ENCODE measurements around the gene SELENOF.

The SELENOF gene

GRCh38 chr1:86913896-86914600 is at the start of gene SELENOF:
TSS of gene SELENOF (minus strand) at chr1:86914126. CDS start at chr1:86914111, 15 bp downstream.
- DNase-seq, result peak; percentile 100
- no peak for TF ChIP-seq GATA1 (IDR thresholded peaks at IDR 0.05; ENCODE audit: low read depth, low read length)
- peak; percentile 91 for TF ChIP-seq POLR2A (IDR thresholded peaks at IDR 0.05; ENCODE audit: low read length)

GRCh38 chr1:86960548-86960947 is 46.6 kb upstream of the SELENOF start:
- TF ChIP-seq GATA1 (IDR thresholded peaks at IDR 0.05; ENCODE audit: low read depth, low read length) (no peak), POLR2A (IDR thresholded peaks at IDR 0.05; ENCODE audit: low read length) (no peak)
- DNase-seq, result no peak

GRCh38 chr1:86957221-86957620 is 43.3 kb upstream of the SELENOF start:
- no peak for DNase-seq
- no peak for TF ChIP-seq POLR2A (IDR thresholded peaks at IDR 0.05; ENCODE audit: low read length)

- DNase-seq, result no peak
- TF ChIP-seq POLR2A (IDR thresholded peaks at IDR 0.05; ENCODE audit: low read length) (no peak), GATA1 (IDR thresholded peaks at IDR 0.05; ENCODE audit: low read depth, low read length) (no peak)
These were observed 42.3 kb upstream of the SELENOF start for GRCh38 chr1:86956221-86956620.

- no peak for TF ChIP-seq GATA1 (IDR thresholded peaks at IDR 0.05; ENCODE audit: low read depth, low read length)
- TF ChIP-seq POLR2A (IDR thresholded peaks at IDR 0.05; ENCODE audit: low read length), result no peak
- no peak for DNase-seq
These were observed 41.8 kb upstream of the SELENOF start for GRCh38 chr1:86955678-86956077.

- TF ChIP-seq POLR2A (IDR thresholded peaks at IDR 0.05; ENCODE audit: low read length) (no peak), GATA1 (IDR thresholded peaks at IDR 0.05; ENCODE audit: low read depth, low read length) (no peak)
- DNase-seq, result peak in 1 of 2 experiments; percentile 10
These were observed 39.2 kb upstream of the SELENOF start for GRCh38 chr1:86953167-86953566.

GRCh38 chr1:86951430-86951829 is 37.5 kb upstream of the SELENOF start:
- DNase-seq, result no peak
- TF ChIP-seq POLR2A (IDR thresholded peaks at IDR 0.05; ENCODE audit: low read length), result no peak
- TF ChIP-seq GATA1 (IDR thresholded peaks at IDR 0.05; ENCODE audit: low read depth, low read length), result no peak

- no peak for DNase-seq
- TF ChIP-seq POLR2A (IDR thresholded peaks at IDR 0.05; ENCODE audit: low read length) (no peak), GATA1 (IDR thresholded peaks at IDR 0.05; ENCODE audit: low read depth, low read length) (no peak)
These were observed 36.9 kb upstream of the SELENOF start for GRCh38 chr1:86950712-86951419.

GRCh38 chr1:86948212-86948611 is 34.3 kb upstream of the SELENOF start:
- no peak for TF ChIP-seq POLR2A (IDR thresholded peaks at IDR 0.05; ENCODE audit: low read length)
- no peak for TF ChIP-seq GATA1 (IDR thresholded peaks at IDR 0.05; ENCODE audit: low read depth, low read length)
- no peak for DNase-seq

GRCh38 chr1:86942743-86943142 is 28.8 kb upstream of the SELENOF start:
- peak in 1 of 2 experiments; percentile 5 for DNase-seq
- TF ChIP-seq POLR2A (IDR thresholded peaks at IDR 0.05; ENCODE audit: low read length) (no peak), GATA1 (IDR thresholded peaks at IDR 0.05; ENCODE audit: low read depth, low read length) (no peak)

GRCh38 chr1:86942042-86942441 is 28.1 kb upstream of the SELENOF start:
- DNase-seq, result no peak
- TF ChIP-seq GATA1 (IDR thresholded peaks at IDR 0.05; ENCODE audit: low read depth, low read length) (no peak), POLR2A (IDR thresholded peaks at IDR 0.05; ENCODE audit: low read length) (no peak)

- DNase-seq, result no peak
- TF ChIP-seq POLR2A (IDR thresholded peaks at IDR 0.05; ENCODE audit: low read length) (no peak), GATA1 (IDR thresholded peaks at IDR 0.05; ENCODE audit: low read depth, low read length) (no peak)
These were observed 26.7 kb upstream of the SELENOF start for GRCh38 chr1:86940599-86940998.

GRCh38 chr1:86939406-86939805 is 25.5 kb upstream of the SELENOF start:
- no peak for TF ChIP-seq GATA1 (IDR thresholded peaks at IDR 0.05; ENCODE audit: low read depth, low read length)
- TF ChIP-seq POLR2A (IDR thresholded peaks at IDR 0.05; ENCODE audit: low read length), result no peak
- DNase-seq, result no peak

GRCh38 chr1:86938855-86939254 is 24.9 kb upstream of the SELENOF start:
- TF ChIP-seq POLR2A (IDR thresholded peaks at IDR 0.05; ENCODE audit: low read length) (no peak), GATA1 (IDR thresholded peaks at IDR 0.05; ENCODE audit: low read depth, low read length) (no peak)
- no peak for DNase-seq

- TF ChIP-seq GATA1 (IDR thresholded peaks at IDR 0.05; ENCODE audit: low read depth, low read length) (no peak), POLR2A (IDR thresholded peaks at IDR 0.05; ENCODE audit: low read length) (no peak)
- DNase-seq, result peak in 1 of 2 experiments; percentile 27
These were observed 24.5 kb upstream of the SELENOF start for GRCh38 chr1:86938450-86938849.

All from erythroblast (primary cell).